ENCODE results near the gene PLCB2.

Gene PLCB2

GRCh38 chr15:40307421-40308211, at the start of gene PLCB2:
TSS of gene PLCB2 (minus strand) at chr15:40307935. CDS start at chr15:40307672, 263 bp downstream.
- FAIRE-seq: no peak

- no peak for FAIRE-seq
Observed at GRCh38 chr15:40357246-40357645, 49.5 kb upstream of the PLCB2 start.

- no peak for FAIRE-seq
Observed at GRCh38 chr15:40355976-40356585, 48.3 kb upstream of the PLCB2 start.

GRCh38 chr15:40354408-40355171, 46.9 kb upstream of the PLCB2 start:
- no peak for FAIRE-seq

GRCh38 chr15:40353697-40354096, 46.0 kb upstream of the PLCB2 start:
- FAIRE-seq: no peak

GRCh38 chr15:40352281-40352901, 44.7 kb upstream of the PLCB2 start:
- no peak for FAIRE-seq

GRCh38 chr15:40349163-40349562, 41.4 kb upstream of the PLCB2 start:
- FAIRE-seq: no peak

- FAIRE-seq: no peak
Observed at GRCh38 chr15:40348474-40348870, 40.7 kb upstream of the PLCB2 start.

- no peak for FAIRE-seq
Observed at GRCh38 chr15:40347559-40348473, 40.1 kb upstream of the PLCB2 start.

- no peak for FAIRE-seq
Observed at GRCh38 chr15:40346579-40347558, 39.1 kb upstream of the PLCB2 start.

GRCh38 chr15:40345867-40346578, 38.3 kb upstream of the PLCB2 start:
- FAIRE-seq: no peak

GRCh38 chr15:40345225-40345866, 37.6 kb upstream of the PLCB2 start:
- FAIRE-seq: no peak

- FAIRE-seq: no peak
Observed at GRCh38 chr15:40344631-40345120, 36.9 kb upstream of the PLCB2 start.

GRCh38 chr15:40344217-40344616, 36.5 kb upstream of the PLCB2 start:
- FAIRE-seq: no peak

- FAIRE-seq: no peak
Observed at GRCh38 chr15:40343512-40343911, 35.8 kb upstream of the PLCB2 start.

- no peak for FAIRE-seq
Observed at GRCh38 chr15:40342416-40343320, 34.9 kb upstream of the PLCB2 start.

GRCh38 chr15:40340740-40341400, 33.1 kb upstream of the PLCB2 start, which contains the start of gene CCDC9B:
TSS of gene CCDC9B (minus strand) at chr15:40340939. CDS start at chr15:40340819, 120 bp downstream.
- FAIRE-seq: no peak
